ENCODE measurements around the gene NTF3.

NTF3 gene

GRCh38 chr12:5391653-5392052 is 40.3 kb upstream of the NTF3 start:
- TF ChIP-seq SIN3A (IDR thresholded peaks at IDR 0.05; ENCODE audit: borderline replicate concordance, insufficient read depth, low read length) (no peak), TAF1 (IDR thresholded peaks at IDR 0.05; ENCODE audit: borderline replicate concordance, insufficient read depth, low read length) (no peak), POLR2AphosphoS5 (IDR thresholded peaks at IDR 0.05; ENCODE audit: low read depth, low read length) (no peak), REST (IDR thresholded peaks at IDR 0.05; ENCODE audit: insufficient read depth in 1 of 2, low read depth in 2 of 2, low read length in 2 of 2) (no peak), FOXP2 (optimal IDR thresholded peaks at IDR 0.05; ENCODE audit: borderline replicate concordance, extremely low read depth, extremely low read length, insufficient read depth) (no peak)

GRCh38 chr12:5392961-5393360 is 38.9 kb upstream of the NTF3 start:
- no peak for TF ChIP-seq FOXP2 (optimal IDR thresholded peaks at IDR 0.05; ENCODE audit: borderline replicate concordance, extremely low read depth, extremely low read length, insufficient read depth)
- no peak for TF ChIP-seq SIN3A (IDR thresholded peaks at IDR 0.05; ENCODE audit: borderline replicate concordance, insufficient read depth, low read length)
- TF ChIP-seq TAF1 (IDR thresholded peaks at IDR 0.05; ENCODE audit: borderline replicate concordance, insufficient read depth, low read length): no peak
- no peak for TF ChIP-seq REST (IDR thresholded peaks at IDR 0.05; ENCODE audit: insufficient read depth in 1 of 2, low read depth in 2 of 2, low read length in 2 of 2)
- TF ChIP-seq POLR2AphosphoS5 (IDR thresholded peaks at IDR 0.05; ENCODE audit: low read depth, low read length): no peak

GRCh38 chr12:5395443-5396271 is 36.3 kb upstream of the NTF3 start:
- no peak for TF ChIP-seq POLR2AphosphoS5 (IDR thresholded peaks at IDR 0.05; ENCODE audit: low read depth, low read length)
- TF ChIP-seq TAF1 (IDR thresholded peaks at IDR 0.05; ENCODE audit: borderline replicate concordance, insufficient read depth, low read length): no peak
- TF ChIP-seq SIN3A (IDR thresholded peaks at IDR 0.05; ENCODE audit: borderline replicate concordance, insufficient read depth, low read length): no peak
- TF ChIP-seq FOXP2 (optimal IDR thresholded peaks at IDR 0.05; ENCODE audit: borderline replicate concordance, extremely low read depth, extremely low read length, insufficient read depth): no peak
- TF ChIP-seq REST (IDR thresholded peaks at IDR 0.05; ENCODE audit: insufficient read depth in 1 of 2, low read depth in 2 of 2, low read length in 2 of 2): no peak

- TF ChIP-seq POLR2AphosphoS5 (IDR thresholded peaks at IDR 0.05; ENCODE audit: low read depth, low read length): no peak
- TF ChIP-seq TAF1 (IDR thresholded peaks at IDR 0.05; ENCODE audit: borderline replicate concordance, insufficient read depth, low read length): no peak
- TF ChIP-seq SIN3A (IDR thresholded peaks at IDR 0.05; ENCODE audit: borderline replicate concordance, insufficient read depth, low read length): no peak
- no peak for TF ChIP-seq REST (IDR thresholded peaks at IDR 0.05; ENCODE audit: insufficient read depth in 1 of 2, low read depth in 2 of 2, low read length in 2 of 2)
- TF ChIP-seq FOXP2 (optimal IDR thresholded peaks at IDR 0.05; ENCODE audit: borderline replicate concordance, extremely low read depth, extremely low read length, insufficient read depth): no peak
These were observed 35.4 kb upstream of the NTF3 start for GRCh38 chr12:5396541-5396940.

All from PFSK-1 (cell line).